ENCODE measurements around the gene RTTN.
"Not testable (repeated sequence)": the region's sequence is repeated elsewhere in the genome, so short reads cannot be mapped to it uniquely, and the experiment has no call there.

Gene RTTN

GRCh38 chr18:70113511-70113910, 92.0 kb downstream of the RTTN start:
- TF ChIP-seq CTCF (IDR thresholded peaks at IDR 0.05; ENCODE audit: extremely low read depth, missing control alignments), result no peak
- no peak for DNase-seq (ENCODE audit: low spot score)

- no peak for DNase-seq (ENCODE audit: low spot score)
- TF ChIP-seq CTCF (IDR thresholded peaks at IDR 0.05; ENCODE audit: extremely low read depth, missing control alignments), result no peak
These were observed 94.8 kb downstream of the RTTN start for GRCh38 chr18:70110678-70111077.

GRCh38 chr18:70107091-70107490, 98.4 kb downstream of the RTTN start:
- no peak for DNase-seq (ENCODE audit: low spot score)
- no peak for TF ChIP-seq CTCF (IDR thresholded peaks at IDR 0.05; ENCODE audit: extremely low read depth, missing control alignments)

GRCh38 chr18:70102854-70103253, 102.6 kb downstream of the RTTN start:
- DNase-seq (ENCODE audit: low spot score), result not testable (repeated sequence)

- DNase-seq (ENCODE audit: low spot score), result no peak
- no peak for TF ChIP-seq CTCF (IDR thresholded peaks at IDR 0.05; ENCODE audit: extremely low read depth, missing control alignments)
These were observed 115.6 kb downstream of the RTTN start for GRCh38 chr18:70089858-70090257.

GRCh38 chr18:70086085-70086484, 119.4 kb downstream of the RTTN start:
- no peak for DNase-seq (ENCODE audit: low spot score)

GRCh38 chr18:70085641-70086040, 119.8 kb downstream of the RTTN start:
- no peak for TF ChIP-seq CTCF (IDR thresholded peaks at IDR 0.05; ENCODE audit: extremely low read depth, missing control alignments)
- no peak for DNase-seq (ENCODE audit: low spot score)

More at GRCh38 chr18:70086085-70086484, 119.4 kb downstream of the RTTN start:
- TF ChIP-seq CTCF (IDR thresholded peaks at IDR 0.05; ENCODE audit: extremely low read depth, missing control alignments), result no peak

- no peak for TF ChIP-seq CTCF (IDR thresholded peaks at IDR 0.05; ENCODE audit: extremely low read depth, missing control alignments)
These were observed 123.1 kb downstream of the RTTN start for GRCh38 chr18:70082430-70082829.

More at GRCh38 chr18:70082430-70082829, 123.1 kb downstream of the RTTN start:
- no peak for DNase-seq (ENCODE audit: low spot score)

All from GM20000 (cell line).